Activated T-cell treated with anti-CD3 and anti-CD28 coated beads for 48 hours (primary cell): ENCODE measurements around the gene EFNB2.

ENCODE experiments used
- DNase-seq: peaks from one replicate; pipeline ENCODE4 v3.0.0-alpha.2; 2020; ENCODE audit warnings: low read depth

The EFNB2 gene

GRCh38 chr13:106550570-106551135, 15.2 kb upstream of the EFNB2 start:
- DNase-seq = no peak

- no peak for DNase-seq
These were observed 12.7 kb upstream of the EFNB2 start for GRCh38 chr13:106548064-106548696.

DNA sequence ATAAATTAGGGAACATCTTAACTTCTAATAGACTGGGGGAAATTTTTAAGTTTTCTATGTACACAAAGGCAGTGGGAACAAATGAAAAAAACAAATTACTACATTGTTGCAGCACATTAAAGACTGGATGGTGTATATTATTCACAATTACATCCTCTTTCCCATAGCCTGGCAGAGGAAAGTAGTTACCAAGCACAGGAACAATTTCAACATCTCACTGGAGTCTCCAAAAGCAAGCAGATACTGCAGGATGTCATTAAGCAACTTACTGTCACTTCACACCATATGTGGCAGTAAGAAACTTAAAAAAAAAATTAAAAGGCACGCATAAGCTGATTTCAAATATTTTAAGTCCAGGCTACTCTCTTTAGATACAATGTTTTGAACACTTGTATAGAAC, 6.4 kb upstream of the EFNB2 start:
- DNase-seq = no peak

DNA sequence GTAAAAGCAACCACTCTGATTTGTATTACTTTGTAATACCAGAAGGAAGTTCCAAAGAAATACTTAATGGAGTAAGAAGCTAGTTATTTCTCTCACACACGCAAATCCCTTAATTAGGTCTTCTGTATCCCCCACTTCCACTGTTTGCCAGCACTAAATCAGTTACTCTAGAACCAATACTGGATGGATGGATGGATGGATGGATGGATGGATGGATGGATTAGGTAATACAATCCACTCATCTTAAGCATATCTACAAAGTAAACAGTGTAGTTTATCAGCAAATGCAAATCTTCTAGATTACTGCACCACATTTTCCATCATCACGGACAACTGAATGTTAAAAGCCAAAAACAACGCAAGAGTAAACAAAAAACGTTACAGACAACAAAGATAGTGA, 5.2 kb upstream of the EFNB2 start:
- no peak for DNase-seq

GRCh38 chr13:106537521-106537920, 2.1 kb upstream of the EFNB2 start:
- no peak for DNase-seq

DNA sequence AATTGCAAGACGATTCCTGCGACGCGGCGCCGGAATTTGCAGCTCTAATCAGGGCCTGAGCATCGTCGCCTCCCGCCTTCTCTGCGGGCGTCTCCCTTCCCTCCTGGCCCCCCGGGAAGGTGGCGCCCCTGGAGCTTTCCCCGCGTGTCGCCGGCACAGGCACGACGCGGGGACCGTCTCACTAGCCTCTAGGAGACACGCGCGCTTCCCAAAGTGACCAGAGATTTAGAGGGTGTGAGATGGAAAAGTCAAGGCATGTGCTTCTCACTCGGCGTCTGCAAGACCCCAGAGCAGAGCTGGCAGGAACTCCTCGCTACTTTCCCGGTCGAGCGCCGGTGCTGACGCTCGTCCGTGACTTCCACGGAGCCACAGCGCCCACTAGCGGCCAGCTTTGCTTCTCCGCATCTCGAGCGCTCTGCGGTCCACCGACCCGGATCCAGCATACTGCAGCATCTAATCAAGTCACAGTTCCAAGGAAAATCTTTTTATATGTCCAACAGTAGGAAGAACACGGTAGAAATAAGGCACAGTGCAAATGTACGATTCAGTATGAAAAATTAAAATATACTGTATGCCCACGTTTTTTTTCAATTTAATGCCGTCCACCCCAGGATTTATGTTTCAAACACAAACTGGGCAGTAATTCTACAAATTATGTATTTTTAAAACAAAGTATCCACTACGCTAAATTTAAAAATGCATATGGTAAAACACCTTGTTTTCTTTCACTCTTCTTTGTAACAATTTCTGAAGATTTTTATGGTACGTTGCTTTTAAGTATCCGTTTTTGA, 977 bp upstream of the EFNB2 start:
- peak; percentile 78 for DNase-seq

DNA sequence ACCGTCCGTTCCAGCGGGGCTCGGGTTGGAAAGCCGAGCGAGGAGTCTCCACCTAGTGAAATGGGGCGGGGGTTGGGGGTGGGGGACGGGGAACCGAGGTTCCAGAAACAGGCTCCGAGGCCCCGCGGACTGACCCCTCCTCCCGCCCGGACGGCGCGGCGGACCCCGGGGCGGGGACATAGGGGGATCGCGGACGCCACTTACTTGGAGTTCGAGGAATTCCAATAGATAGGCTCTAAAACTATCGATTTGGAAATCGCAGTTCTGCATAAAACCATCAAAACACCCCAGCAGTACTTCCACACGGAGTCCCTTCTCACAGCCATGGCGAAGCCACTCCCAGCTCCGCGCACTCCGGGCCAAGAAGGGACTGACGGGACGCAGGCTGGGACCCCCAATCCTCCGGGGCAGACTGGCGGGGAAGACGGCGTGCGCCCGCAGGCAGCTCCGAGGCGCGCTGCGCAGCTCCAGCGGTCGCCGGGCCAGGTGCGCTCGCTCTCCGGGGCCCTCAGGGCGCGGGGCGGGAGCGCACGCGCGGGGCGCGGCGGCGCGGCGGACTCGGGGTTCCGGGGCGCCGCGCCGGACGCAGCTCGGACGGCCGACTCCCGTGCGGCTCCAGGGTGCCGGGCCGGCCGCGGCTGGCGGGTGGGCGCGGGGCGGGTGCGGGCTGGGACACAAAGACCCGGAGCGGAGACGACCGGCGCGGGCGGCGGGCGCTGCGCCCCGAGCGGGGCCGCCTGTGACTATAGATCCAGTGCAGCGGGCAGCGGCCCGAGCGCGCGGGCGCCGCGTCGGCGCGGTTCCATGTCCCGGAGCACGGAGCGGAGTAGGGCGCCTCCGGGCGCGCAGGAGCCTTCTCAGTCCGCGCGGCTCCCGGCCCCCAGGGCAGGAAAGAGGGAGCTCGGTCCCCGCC, 567 bp downstream of the EFNB2 start:
- DNase-seq = peak; percentile 8

DNA sequence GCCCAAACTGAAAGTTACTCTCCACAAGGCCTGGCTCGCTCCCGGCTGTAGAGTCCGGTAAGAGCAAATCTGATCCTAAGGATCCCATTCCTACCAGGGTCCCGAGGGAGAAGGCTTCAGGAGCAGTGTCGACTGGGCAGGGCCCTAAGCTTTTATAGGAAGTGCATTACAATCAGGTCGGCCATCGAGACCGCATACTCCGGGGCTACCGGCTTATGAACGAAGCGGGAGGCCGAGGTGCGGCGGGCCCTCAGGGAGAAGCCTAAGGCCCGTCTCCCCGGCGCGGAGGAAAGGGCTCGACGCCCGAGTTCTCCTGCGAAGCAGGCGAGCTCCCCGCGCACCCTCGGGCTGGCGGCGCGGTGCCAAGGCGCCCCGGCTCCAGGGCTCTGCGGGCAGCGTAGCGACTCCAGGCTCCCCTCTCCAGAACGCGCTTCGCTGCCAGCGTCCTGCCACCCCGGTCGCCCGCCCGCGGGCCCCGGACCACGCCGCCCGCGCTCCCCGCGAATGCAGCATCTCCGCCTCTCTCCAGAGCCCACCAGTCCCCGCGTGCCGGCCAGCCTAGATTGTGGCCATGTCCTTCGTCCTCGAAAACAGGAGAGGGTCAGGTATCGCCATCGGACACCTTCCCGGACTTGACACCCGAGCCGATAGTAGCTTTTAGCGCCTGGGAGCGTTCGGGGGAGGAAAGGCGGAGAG, 1.4 kb downstream of the EFNB2 start:
- peak; percentile 10 for DNase-seq

DNA sequence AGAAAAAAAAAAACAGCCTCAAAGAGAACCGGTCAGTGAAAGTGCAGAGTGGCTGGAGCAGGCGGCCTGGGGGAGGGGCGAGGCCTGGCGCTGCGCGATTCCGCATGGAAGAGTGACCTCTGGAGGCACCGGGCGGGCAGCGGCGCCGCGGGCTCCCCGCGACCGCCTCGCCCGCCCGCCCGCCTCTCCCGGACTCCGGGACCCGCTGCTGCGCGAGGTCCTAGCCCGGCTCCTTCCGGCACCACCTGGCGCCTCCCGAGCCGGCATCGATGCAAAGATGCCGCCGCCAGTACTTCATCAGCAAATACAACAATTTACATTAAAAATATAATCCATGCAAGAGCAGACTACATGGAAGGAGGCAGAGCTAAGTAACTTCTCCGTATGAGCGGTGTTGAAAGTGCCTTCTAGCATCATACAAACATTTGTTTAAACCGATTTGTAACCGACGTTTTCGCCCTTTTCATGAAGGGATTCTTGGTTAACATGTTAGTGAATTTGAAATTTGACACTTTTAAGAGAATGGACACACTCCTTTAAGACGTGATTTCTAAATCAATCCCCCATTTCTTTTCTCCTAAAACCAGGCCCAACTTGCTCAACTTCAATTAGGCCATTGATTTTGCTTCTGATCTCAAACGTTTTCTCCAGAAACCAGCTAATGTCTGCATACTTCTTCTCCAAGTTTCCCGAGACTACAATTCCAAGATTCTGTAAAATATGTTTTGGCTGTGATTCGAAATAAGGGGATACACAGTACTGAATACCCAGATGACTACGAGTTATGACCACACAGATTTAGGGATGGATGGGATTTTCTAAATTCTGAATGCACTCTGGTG, 2.1 kb downstream of the EFNB2 start:
- DNase-seq = peak; percentile 25

- DNase-seq = no peak
These were observed 3.1 kb downstream of the EFNB2 start for GRCh38 chr13:106532111-106532929.

DNA sequence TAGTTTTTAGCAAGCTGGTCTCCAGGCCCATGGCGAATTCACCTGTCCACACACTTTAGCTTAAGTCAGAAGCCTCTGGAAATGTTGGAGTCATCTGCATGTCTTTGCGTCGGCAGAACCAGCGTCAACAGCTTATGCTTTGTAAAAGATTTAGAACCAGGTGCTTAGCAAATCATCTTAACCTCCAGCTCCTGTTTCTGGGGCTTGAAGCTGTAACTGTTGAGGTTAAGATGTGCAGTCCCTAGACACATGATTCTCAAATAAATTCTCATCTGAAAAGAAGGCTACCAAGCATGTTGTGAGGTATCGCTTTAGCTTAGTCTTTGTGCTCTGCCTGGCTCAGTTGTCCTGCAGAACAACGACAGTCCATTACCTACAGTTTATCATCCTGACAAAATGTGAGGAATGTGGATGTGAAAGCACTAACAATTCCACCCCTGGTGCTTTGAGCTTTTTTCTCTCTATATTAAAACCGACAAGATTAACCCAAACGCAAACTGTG, 4.4 kb downstream of the EFNB2 start:
- no peak for DNase-seq

DNA sequence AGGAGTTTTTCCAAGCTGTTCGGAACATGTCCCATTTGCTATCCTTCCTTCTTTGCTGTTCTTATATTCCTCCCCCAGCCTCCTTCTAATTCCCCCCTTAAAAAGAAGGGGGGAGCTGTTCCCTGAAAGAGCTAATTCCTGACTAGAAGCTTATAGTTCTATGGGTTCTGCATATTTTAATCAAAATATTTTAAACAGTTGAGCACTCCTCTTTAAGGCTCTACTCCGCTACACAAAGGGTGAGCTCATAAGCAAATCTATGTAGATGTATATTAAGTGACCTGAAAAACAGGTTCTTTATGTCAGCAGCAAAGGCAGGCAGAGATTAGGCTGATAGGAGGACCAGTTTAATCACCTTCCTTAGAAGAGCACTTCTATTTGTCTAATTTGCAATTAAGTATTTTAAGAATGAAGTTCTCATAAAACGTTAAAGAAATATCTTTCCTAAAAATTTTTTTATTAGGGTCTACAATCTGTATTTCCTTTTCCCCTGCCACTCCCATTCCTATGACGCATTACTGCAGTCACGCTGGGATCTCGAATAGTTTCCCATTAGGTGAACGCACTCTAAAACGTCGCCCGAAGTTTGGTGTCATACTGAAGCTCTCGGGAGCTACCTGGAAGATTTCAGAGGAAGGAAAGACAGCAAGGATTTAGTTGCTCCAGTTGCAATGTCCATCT, 5.2 kb downstream of the EFNB2 start:
- no peak for DNase-seq

GRCh38 chr13:106529415-106530170, 5.9 kb downstream of the EFNB2 start:
- DNase-seq = no peak

- no peak for DNase-seq
These were observed 6.6 kb downstream of the EFNB2 start for GRCh38 chr13:106528718-106529414.

- no peak for DNase-seq
These were observed 7.6 kb downstream of the EFNB2 start for GRCh38 chr13:106527826-106528225.

GRCh38 chr13:106527445-106527801, 8.0 kb downstream of the EFNB2 start:
- no peak for DNase-seq

GRCh38 chr13:106526738-106527444, 8.6 kb downstream of the EFNB2 start:
- DNase-seq = no peak
